ENCODE results near the gene EXOC2. TPM values are rescaled to one million over a fixed set of nuclear protein-coding genes. Genes with fewer than 3 reads are reported as not detected.

The EXOC2 gene
- total RNA-seq, 1 donor from 2014 or later, result 31.3 TPM

- no peak overlapping the region for H3K4me3 Mint-ChIP-seq (ENCODE audit: unreplicated experiment)
- H3K4me1 Mint-ChIP-seq (ENCODE audit: low read depth, unreplicated experiment), result peaks cover 6% of the 10 kb centered on the region
- no peak for DNase-seq
- no peak for TF ChIP-seq CTCF (IDR thresholded peaks at IDR 0.05; ENCODE audit: partially characterized antibody, unreplicated experiment)
- H3K27me3 Mint-ChIP-seq (ENCODE audit: unreplicated experiment), result no peaks in the 10 kb centered on the region
- H3K36me3 Mint-ChIP-seq (ENCODE audit: unreplicated experiment), result no peaks in the 10 kb centered on the region
- no peak overlapping the region for H3K27ac Mint-ChIP-seq (ENCODE audit: unreplicated experiment)
- H3K9me3 Mint-ChIP-seq (ENCODE audit: unreplicated experiment), result peaks cover 3% of the 10 kb centered on the region
Observed at GRCh38 chr6:650098-650497, 42.8 kb downstream of the EXOC2 start.

- peaks cover 3% of the 10 kb centered on the region for H3K9me3 Mint-ChIP-seq (ENCODE audit: unreplicated experiment)
- H3K36me3 Mint-ChIP-seq (ENCODE audit: unreplicated experiment), result peaks cover 14% of the 10 kb centered on the region
- no peak overlapping the region for H3K4me3 Mint-ChIP-seq (ENCODE audit: unreplicated experiment)
- H3K27me3 Mint-ChIP-seq (ENCODE audit: unreplicated experiment), result no peaks in the 10 kb centered on the region
- no peak for TF ChIP-seq CTCF (IDR thresholded peaks at IDR 0.05; ENCODE audit: partially characterized antibody, unreplicated experiment)
- no peak overlapping the region for H3K27ac Mint-ChIP-seq (ENCODE audit: unreplicated experiment)
- DNase-seq, result no peak
- H3K4me1 Mint-ChIP-seq (ENCODE audit: low read depth, unreplicated experiment), result peaks cover 5% of the 10 kb centered on the region
Observed at GRCh38 chr6:642805-643204, 50.1 kb downstream of the EXOC2 start.

GRCh38 chr6:641225-641985 is 51.5 kb downstream of the EXOC2 start:
- no peak for DNase-seq
- no peaks in the 10 kb centered on the region for H3K27me3 Mint-ChIP-seq (ENCODE audit: unreplicated experiment)
- H3K27ac Mint-ChIP-seq (ENCODE audit: unreplicated experiment), result no peak overlapping the region
- no peak overlapping the region for H3K4me3 Mint-ChIP-seq (ENCODE audit: unreplicated experiment)
- TF ChIP-seq CTCF (IDR thresholded peaks at IDR 0.05; ENCODE audit: partially characterized antibody, unreplicated experiment), result no peak
- H3K9me3 Mint-ChIP-seq (ENCODE audit: unreplicated experiment), result peaks cover 3% of the 10 kb centered on the region
- H3K4me1 Mint-ChIP-seq (ENCODE audit: low read depth, unreplicated experiment), result no peaks in the 10 kb centered on the region
- H3K36me3 Mint-ChIP-seq (ENCODE audit: unreplicated experiment), result peaks cover 14% of the 10 kb centered on the region

GRCh38 chr6:636488-636887 is 56.5 kb downstream of the EXOC2 start:
- Mint-ChIP-seq H3K27me3 (ENCODE audit: unreplicated experiment) (no peaks in the 10 kb centered on the region), H3K27ac (ENCODE audit: unreplicated experiment) (no peak overlapping the region), H3K4me3 (ENCODE audit: unreplicated experiment) (no peak overlapping the region), H3K4me1 (ENCODE audit: low read depth, unreplicated experiment) (no peaks in the 10 kb centered on the region), H3K36me3 (ENCODE audit: unreplicated experiment) (peaks cover 5% of the 10 kb centered on the region), H3K9me3 (ENCODE audit: unreplicated experiment) (no peaks in the 10 kb centered on the region)
- TF ChIP-seq CTCF (IDR thresholded peaks at IDR 0.05; ENCODE audit: partially characterized antibody, unreplicated experiment), result no peak
- DNase-seq, result no peak

- H3K4me3 Mint-ChIP-seq (ENCODE audit: unreplicated experiment), result no peak overlapping the region
Observed at GRCh38 chr6:635233-635632, 57.7 kb downstream of the EXOC2 start.

More at GRCh38 chr6:635233-635632, 57.7 kb downstream of the EXOC2 start:
- H3K36me3 Mint-ChIP-seq (ENCODE audit: unreplicated experiment), result no peaks in the 10 kb centered on the region
- no peaks in the 10 kb centered on the region for H3K27me3 Mint-ChIP-seq (ENCODE audit: unreplicated experiment)
- H3K27ac Mint-ChIP-seq (ENCODE audit: unreplicated experiment), result no peak overlapping the region
- no peaks in the 10 kb centered on the region for H3K4me1 Mint-ChIP-seq (ENCODE audit: low read depth, unreplicated experiment)
- no peak for DNase-seq
- TF ChIP-seq CTCF (IDR thresholded peaks at IDR 0.05; ENCODE audit: partially characterized antibody, unreplicated experiment), result no peak
- H3K9me3 Mint-ChIP-seq (ENCODE audit: unreplicated experiment), result no peaks in the 10 kb centered on the region
